22Rv1 (cell line): ENCODE data around the gene GTF2F2.

Source experiments
- ZFX ChIP-seq: fragments of 450-650 bp; IDR thresholded peaks from 2 replicates; pipeline ENCODE4 v1.6.1; 2017; ENCODE audit warnings: antibody characterized with exemption, borderline replicate concordance
- TF ChIP-seq, protein P1 (sequence below): fragments of 450-650 bp; IDR thresholded peaks from 2 replicates; pipeline ENCODE4 v1.5.1; 2017; ENCODE audit warnings: mild to moderate bottlenecking

GRCh38 chr13:45280011-45280410 lies 159.7 kb downstream of the GTF2F2 start:
- TF ChIP-seq, protein P1, sequence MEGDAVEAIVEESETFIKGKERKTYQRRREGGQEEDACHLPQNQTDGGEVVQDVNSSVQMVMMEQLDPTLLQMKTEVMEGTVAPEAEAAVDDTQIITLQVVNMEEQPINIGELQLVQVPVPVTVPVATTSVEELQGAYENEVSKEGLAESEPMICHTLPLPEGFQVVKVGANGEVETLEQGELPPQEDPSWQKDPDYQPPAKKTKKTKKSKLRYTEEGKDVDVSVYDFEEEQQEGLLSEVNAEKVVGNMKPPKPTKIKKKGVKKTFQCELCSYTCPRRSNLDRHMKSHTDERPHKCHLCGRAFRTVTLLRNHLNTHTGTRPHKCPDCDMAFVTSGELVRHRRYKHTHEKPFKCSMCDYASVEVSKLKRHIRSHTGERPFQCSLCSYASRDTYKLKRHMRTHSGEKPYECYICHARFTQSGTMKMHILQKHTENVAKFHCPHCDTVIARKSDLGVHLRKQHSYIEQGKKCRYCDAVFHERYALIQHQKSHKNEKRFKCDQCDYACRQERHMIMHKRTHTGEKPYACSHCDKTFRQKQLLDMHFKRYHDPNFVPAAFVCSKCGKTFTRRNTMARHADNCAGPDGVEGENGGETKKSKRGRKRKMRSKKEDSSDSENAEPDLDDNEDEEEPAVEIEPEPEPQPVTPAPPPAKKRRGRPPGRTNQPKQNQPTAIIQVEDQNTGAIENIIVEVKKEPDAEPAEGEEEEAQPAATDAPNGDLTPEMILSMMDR, result no peak
- no peak for TF ChIP-seq ZFX
